SIG-M5 treated with dmso at 0.1 percent for 504 hours (cell line): ENCODE data around the gene CUZD1.
A peak's percentile ranks its signal among the peaks of the same experiment; 100 is the strongest.

Experiments
- DNase-seq: peaks from one replicate; lab custom pipeline; 2025; ENCODE audit not compliant: unreplicated experiment; lab: John Stamatoyannopoulos, UW

Gene CUZD1

GRCh38 chr10:122815458-122815857, 30.2 kb downstream of the CUZD1 start:
- no peak for DNase-seq

- no peak for DNase-seq
These were observed 31.2 kb downstream of the CUZD1 start for GRCh38 chr10:122814493-122814892.

- DNase-seq = no peak
These were observed 32.9 kb downstream of the CUZD1 start for GRCh38 chr10:122812751-122813150.

GRCh38 chr10:122802282-122802681, 43.4 kb downstream of the CUZD1 start:
- DNase-seq = no peak

- no peak for DNase-seq
These were observed 46.9 kb downstream of the CUZD1 start for GRCh38 chr10:122798704-122799231.

- DNase-seq = no peak
These were observed 48.9 kb downstream of the CUZD1 start for GRCh38 chr10:122796796-122797195.

- DNase-seq = no peak
These were observed 49.7 kb downstream of the CUZD1 start for GRCh38 chr10:122795924-122796323.

- peak; percentile 1 for DNase-seq
These were observed 59.4 kb downstream of the CUZD1 start for GRCh38 chr10:122786269-122786668.

- no peak for DNase-seq
These were observed 62.7 kb downstream of the CUZD1 start for GRCh38 chr10:122782911-122783310.
